Mesothelial cell of epicardium (in vitro differentiated cells): ENCODE measurements around the gene PAX5. TPM values are rescaled to one million over a fixed set of nuclear protein-coding genes. Genes with fewer than 3 reads are reported as not detected.

Source experiments
- DNase-seq, 2 experiments: peaks; one replicate each; pipeline ENCODE4 v3.0.0; 2021; ENCODE audit warnings: low spot score in 2 of 2; ENCODE audit not compliant: unreplicated experiment in 2 of 2
- H3K27ac Mint-ChIP-seq: 2 replicates; pipeline ENCODE4 v1.8.0; 2021; ENCODE audit warnings: mixed read lengths
- H3K27me3 Mint-ChIP-seq: 2 replicates; pipeline ENCODE4 v1.8.0; 2021; ENCODE audit warnings: low read depth, mixed read lengths
- H3K36me3 Mint-ChIP-seq: 2 replicates; pipeline ENCODE4 v1.8.0; 2021; ENCODE audit warnings: mixed read lengths
- H3K4me1 Mint-ChIP-seq: 2 replicates; pipeline ENCODE4 v1.8.0; 2021; ENCODE audit warnings: mixed read lengths
- H3K4me3 Mint-ChIP-seq: 2 replicates; pipeline ENCODE4 v1.8.0; 2021; ENCODE audit warnings: mild to moderate bottlenecking, moderate library complexity, mixed read lengths
- H3K9me3 Mint-ChIP-seq: 2 replicates; pipeline ENCODE4 v1.8.0; 2021; ENCODE audit warnings: mixed read lengths
- total RNA-seq: library from RNA; stranded (reverse); gene quantifications from 3 replicates; pipeline ENCODE4 v1.2.1, GENCODE V29; 2021
- TF ChIP-seq, protein P1 (sequence below): fragments of 200-600 bp; sonication (generic); IDR thresholded peaks from one replicate; pipeline ENCODE4 v1.5.0; 2021; ENCODE audit warnings: antibody characterized with exemption; ENCODE audit not compliant: unreplicated experiment

The PAX5 gene
- total RNA-seq, 1 donor from 2014 or later, result not detected

- no peak overlapping the region for H3K4me3 Mint-ChIP-seq
- H3K27ac Mint-ChIP-seq, result no peak overlapping the region
- no peaks in the 10 kb centered on the region for H3K4me1 Mint-ChIP-seq
- TF ChIP-seq, protein P1, sequence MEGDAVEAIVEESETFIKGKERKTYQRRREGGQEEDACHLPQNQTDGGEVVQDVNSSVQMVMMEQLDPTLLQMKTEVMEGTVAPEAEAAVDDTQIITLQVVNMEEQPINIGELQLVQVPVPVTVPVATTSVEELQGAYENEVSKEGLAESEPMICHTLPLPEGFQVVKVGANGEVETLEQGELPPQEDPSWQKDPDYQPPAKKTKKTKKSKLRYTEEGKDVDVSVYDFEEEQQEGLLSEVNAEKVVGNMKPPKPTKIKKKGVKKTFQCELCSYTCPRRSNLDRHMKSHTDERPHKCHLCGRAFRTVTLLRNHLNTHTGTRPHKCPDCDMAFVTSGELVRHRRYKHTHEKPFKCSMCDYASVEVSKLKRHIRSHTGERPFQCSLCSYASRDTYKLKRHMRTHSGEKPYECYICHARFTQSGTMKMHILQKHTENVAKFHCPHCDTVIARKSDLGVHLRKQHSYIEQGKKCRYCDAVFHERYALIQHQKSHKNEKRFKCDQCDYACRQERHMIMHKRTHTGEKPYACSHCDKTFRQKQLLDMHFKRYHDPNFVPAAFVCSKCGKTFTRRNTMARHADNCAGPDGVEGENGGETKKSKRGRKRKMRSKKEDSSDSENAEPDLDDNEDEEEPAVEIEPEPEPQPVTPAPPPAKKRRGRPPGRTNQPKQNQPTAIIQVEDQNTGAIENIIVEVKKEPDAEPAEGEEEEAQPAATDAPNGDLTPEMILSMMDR, result no peak
- H3K9me3 Mint-ChIP-seq, result no peaks in the 10 kb centered on the region
- H3K27me3 Mint-ChIP-seq, result peaks cover 39% of the 10 kb centered on the region
- no peak for DNase-seq
- no peaks in the 10 kb centered on the region for H3K36me3 Mint-ChIP-seq
Measured at GRCh38 chr9:36971935-36972488, 62.1 kb downstream of the PAX5 start.

DNA sequence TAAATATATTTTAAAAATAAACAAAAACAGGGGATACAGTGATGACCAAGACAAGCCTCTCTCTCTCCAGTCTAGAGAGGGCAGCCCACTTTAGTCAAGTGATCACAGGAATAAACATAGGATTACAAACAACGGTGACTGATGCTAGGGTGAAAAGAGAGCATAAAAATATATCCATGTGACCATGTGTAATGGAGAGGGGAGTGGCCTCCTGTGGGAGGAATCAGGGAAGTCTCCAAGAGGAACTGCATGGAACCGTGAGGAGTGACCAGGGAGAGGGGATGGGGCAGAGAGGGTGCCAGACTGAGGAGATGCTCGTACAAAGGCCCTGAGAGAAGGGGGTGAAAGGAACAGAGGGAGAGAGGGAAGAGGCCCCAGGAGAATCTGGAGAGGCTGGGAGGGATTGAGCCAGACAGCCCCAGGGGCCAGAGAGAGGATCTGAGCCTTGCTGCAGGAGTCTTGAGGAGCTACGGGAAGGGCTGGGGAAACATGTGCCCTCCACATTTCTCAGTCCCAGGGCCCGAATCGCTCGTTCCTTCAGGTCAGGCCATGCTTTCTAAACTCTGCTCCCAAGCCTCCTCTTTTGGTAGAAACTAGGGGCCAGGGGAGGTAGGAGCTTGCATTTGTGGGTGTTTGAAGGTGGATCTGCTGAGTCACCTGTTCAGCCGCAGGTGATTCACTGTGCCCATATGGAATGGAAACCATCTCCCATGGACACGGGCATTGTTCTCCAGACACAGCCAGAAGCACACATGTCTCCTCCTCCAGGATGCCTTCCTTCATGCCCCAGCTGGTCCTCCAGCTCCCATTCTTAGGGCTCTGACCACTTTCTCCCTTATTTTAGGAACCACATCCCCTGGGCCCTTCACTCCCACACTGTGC lies 63.8 kb downstream of the PAX5 start:
- TF ChIP-seq, protein P1, result no peak
- no peaks in the 10 kb centered on the region for H3K36me3 Mint-ChIP-seq
- H3K27me3 Mint-ChIP-seq, result peaks cover 23% of the 10 kb centered on the region
- no peaks in the 10 kb centered on the region for H3K9me3 Mint-ChIP-seq
- DNase-seq, result no peak
- no peaks in the 10 kb centered on the region for H3K4me1 Mint-ChIP-seq
- no peak overlapping the region for H3K27ac Mint-ChIP-seq
- no peak overlapping the region for H3K4me3 Mint-ChIP-seq

- TF ChIP-seq, protein P1, result no peak
- DNase-seq, result no peak
- Mint-ChIP-seq H3K27ac (no peak overlapping the region), H3K9me3 (no peaks in the 10 kb centered on the region), H3K4me3 (no peak overlapping the region), H3K36me3 (no peaks in the 10 kb centered on the region), H3K4me1 (no peaks in the 10 kb centered on the region), H3K27me3 (peaks cover 20% of the 10 kb centered on the region)
Measured at GRCh38 chr9:36969216-36969771, 64.8 kb downstream of the PAX5 start.

DNA sequence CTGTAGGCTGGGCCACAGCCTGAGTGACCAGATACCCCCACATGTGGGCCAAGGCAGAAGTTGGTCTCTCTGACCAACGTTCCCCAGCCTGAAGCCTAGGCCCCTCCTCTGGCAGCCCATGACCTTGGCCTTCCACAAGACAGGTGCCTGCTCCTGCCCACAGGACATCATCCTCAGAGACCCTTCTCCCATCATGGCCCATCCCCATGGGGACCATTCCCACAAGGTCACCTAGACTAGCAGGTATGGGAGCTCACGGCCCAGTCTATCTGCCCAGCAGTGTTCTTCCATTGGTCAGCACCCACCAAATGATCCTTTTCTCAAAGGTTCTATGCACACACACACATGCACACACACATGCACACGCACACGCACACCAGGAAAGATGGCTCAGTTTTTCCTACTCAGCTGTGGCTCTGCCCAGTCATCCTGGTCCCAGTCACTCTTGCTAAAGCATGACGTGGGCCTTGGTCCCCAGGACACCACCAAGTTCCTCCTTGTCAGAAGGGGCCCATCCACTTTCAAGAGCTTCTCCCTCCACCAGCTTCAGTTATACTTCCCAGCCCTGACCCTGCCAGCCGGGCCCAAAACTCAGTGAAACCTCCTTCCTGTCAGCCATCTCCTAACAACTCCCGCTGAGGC lies 65.4 kb downstream of the PAX5 start:
- Mint-ChIP-seq H3K27me3 (peaks cover 20% of the 10 kb centered on the region), H3K4me3 (no peak overlapping the region), H3K27ac (no peak overlapping the region), H3K9me3 (no peaks in the 10 kb centered on the region), H3K36me3 (no peaks in the 10 kb centered on the region), H3K4me1 (no peaks in the 10 kb centered on the region)
- DNase-seq, result no peak
- TF ChIP-seq, protein P1, result no peak

GRCh38 chr9:36967997-36968396 lies 66.1 kb downstream of the PAX5 start:
- Mint-ChIP-seq H3K9me3 (no peaks in the 10 kb centered on the region), H3K27ac (no peak overlapping the region), H3K4me3 (no peak overlapping the region), H3K27me3 (peaks cover 20% of the 10 kb centered on the region), H3K4me1 (no peaks in the 10 kb centered on the region), H3K36me3 (no peaks in the 10 kb centered on the region)
- TF ChIP-seq, protein P1, result no peak
- no peak for DNase-seq
